ENCODE data around the gene INPP5A. TPM values are rescaled to one million over a fixed set of nuclear protein-coding genes. Genes with fewer than 3 reads are reported as not detected.

Gene INPP5A
- total RNA-seq, 1 experiment from 2014 or later = 16.6 TPM

DNA sequence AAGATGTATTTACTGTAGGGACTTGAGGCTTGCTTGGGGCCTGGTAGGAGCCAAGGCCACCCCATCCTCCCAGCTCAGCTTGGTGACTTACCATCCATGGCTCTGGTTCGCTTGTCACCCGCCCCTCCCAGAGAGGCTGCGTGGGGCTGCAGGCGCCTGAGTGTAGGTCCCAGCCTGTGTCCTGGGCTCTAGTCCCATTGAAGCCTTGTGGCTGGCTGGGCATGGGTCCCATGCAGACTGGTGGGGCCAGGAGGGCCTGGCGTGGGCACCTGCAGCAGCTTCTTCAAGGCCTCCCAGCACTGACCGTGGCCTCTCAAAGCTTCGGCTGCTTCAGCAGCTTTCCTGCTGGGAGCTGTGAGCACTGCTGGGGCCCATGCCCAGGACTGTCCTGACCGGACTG is 118.1 kb downstream of the INPP5A start:
- Mint-ChIP-seq H3K27ac (ENCODE audit: unreplicated experiment) (no peak overlapping the region), H3K4me3 (ENCODE audit: low read depth, unreplicated experiment) (no peak overlapping the region), H3K27me3 (ENCODE audit: unreplicated experiment) (no peaks in the 10 kb centered on the region), H3K36me3 (ENCODE audit: insufficient read depth, unreplicated experiment) (peaks cover 13% of the 10 kb centered on the region), H3K9me3 (ENCODE audit: low read depth, unreplicated experiment) (no peaks in the 10 kb centered on the region), H3K4me1 (ENCODE audit: low read depth, unreplicated experiment) (no peaks in the 10 kb centered on the region)
- CTCF ChIA-PET = no interaction called here
- DNase-seq = no peak
- no TSS peak for BruUV-seq (replicated peaks)
- TF ChIP-seq, protein P1, sequence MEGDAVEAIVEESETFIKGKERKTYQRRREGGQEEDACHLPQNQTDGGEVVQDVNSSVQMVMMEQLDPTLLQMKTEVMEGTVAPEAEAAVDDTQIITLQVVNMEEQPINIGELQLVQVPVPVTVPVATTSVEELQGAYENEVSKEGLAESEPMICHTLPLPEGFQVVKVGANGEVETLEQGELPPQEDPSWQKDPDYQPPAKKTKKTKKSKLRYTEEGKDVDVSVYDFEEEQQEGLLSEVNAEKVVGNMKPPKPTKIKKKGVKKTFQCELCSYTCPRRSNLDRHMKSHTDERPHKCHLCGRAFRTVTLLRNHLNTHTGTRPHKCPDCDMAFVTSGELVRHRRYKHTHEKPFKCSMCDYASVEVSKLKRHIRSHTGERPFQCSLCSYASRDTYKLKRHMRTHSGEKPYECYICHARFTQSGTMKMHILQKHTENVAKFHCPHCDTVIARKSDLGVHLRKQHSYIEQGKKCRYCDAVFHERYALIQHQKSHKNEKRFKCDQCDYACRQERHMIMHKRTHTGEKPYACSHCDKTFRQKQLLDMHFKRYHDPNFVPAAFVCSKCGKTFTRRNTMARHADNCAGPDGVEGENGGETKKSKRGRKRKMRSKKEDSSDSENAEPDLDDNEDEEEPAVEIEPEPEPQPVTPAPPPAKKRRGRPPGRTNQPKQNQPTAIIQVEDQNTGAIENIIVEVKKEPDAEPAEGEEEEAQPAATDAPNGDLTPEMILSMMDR (IDR thresholded peaks at IDR 0.05; ENCODE audit: unreplicated experiment) = no peak
- intact Hi-C loops (cut with micrococcal nuclease; ENCODE audit: unreplicated experiment) = loop anchor here (2.0 kb wide), 1 partner anchor 231 kb away; no protein-coding TSS in a partner anchor

DNA sequence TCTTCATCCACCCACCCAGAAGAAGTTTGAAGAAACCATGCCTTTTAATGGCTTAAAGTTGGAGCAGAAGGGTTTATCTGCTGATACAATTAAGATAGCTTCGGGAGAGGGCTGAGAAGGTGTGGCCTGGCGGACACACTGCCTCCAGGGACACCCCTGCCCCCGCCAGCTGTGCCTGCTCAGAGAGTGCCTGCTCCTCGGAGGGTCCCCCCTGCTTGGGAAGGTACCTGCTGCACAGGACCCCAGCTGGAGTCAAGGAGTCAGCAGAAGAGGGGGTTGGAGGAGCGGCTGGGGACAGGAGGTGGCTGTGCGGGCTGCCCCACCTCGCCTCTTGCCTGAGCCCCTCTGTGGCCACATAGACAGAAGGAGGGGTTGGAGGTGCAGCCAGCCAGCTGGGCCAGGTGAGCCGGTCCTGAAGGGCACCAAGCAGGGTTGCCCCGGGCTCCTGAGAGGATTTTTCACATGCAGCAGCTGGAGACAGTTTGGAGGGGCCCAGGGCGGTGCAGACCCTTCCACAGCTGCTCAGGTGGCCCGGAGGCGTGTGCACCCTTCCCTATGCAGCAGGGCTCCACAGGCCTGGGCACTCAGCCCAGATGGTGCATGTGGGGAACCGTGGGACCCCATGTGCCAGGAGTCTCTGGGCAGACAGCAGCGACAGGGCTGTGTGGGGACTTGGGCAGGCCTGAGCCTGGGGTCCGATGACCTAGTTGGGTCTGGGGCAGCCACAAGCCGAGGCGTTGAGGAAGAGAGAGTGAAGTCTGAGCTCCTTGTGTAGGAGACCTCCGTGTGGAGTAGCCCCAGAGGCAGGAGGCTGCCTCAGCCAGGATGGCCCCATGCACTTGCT is 118.9 kb downstream of the INPP5A start:
- H3K4me1 Mint-ChIP-seq (ENCODE audit: low read depth, unreplicated experiment) = no peaks in the 10 kb centered on the region
- BruUV-seq (replicated peaks) = no TSS peak
- no peak overlapping the region for H3K4me3 Mint-ChIP-seq (ENCODE audit: low read depth, unreplicated experiment)
- TF ChIP-seq, protein P1 (IDR thresholded peaks at IDR 0.05; ENCODE audit: unreplicated experiment) = no peak
- H3K27me3 Mint-ChIP-seq (ENCODE audit: unreplicated experiment) = no peaks in the 10 kb centered on the region
- no peak for DNase-seq
- CTCF ChIA-PET = no interaction called here
- no peaks in the 10 kb centered on the region for H3K9me3 Mint-ChIP-seq (ENCODE audit: low read depth, unreplicated experiment)
- no peak overlapping the region for H3K27ac Mint-ChIP-seq (ENCODE audit: unreplicated experiment)
- peaks cover 13% of the 10 kb centered on the region for H3K36me3 Mint-ChIP-seq (ENCODE audit: insufficient read depth, unreplicated experiment)
- intact Hi-C loops (cut with micrococcal nuclease; ENCODE audit: unreplicated experiment) = no loop called here

DNA sequence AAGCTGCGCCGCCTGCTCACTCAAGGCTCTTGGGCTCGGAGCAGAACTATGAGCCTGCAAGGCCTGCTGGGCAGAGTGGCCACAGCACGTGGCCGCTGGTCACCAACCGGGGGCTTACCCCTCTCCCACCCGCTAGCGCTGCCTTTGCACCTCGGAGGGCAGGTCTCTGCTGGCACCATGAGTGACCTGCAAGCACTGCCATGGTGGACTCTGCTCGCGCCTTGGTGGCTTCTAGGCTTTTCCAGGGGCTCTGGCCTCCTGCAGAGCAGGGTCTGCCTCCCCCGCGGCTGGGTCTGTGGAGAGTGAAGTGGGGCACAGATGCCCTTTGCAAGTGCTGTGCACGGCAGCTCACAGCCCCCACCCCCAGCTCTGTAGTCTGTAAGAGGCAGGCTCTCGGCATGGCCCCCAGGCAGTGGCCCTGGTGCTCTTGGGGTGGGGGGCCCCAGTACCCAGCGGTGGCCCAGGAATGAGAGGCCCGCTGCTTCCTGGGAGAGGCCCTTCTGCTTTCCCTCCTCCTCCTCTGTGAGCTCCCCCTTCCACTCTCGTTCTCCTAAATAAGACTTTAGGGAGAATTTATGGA is 119.6 kb downstream of the INPP5A start:
- Mint-ChIP-seq H3K27me3 (ENCODE audit: unreplicated experiment) (no peaks in the 10 kb centered on the region), H3K4me1 (ENCODE audit: low read depth, unreplicated experiment) (no peaks in the 10 kb centered on the region), H3K9me3 (ENCODE audit: low read depth, unreplicated experiment) (no peaks in the 10 kb centered on the region), H3K27ac (ENCODE audit: unreplicated experiment) (no peak overlapping the region), H3K4me3 (ENCODE audit: low read depth, unreplicated experiment) (no peak overlapping the region), H3K36me3 (ENCODE audit: insufficient read depth, unreplicated experiment) (peaks cover 13% of the 10 kb centered on the region)
- CTCF ChIA-PET = no interaction called here
- TF ChIP-seq, protein P1 (IDR thresholded peaks at IDR 0.05; ENCODE audit: unreplicated experiment) = no peak
- intact Hi-C loops (cut with micrococcal nuclease; ENCODE audit: unreplicated experiment) = no loop called here
- no TSS peak for BruUV-seq (replicated peaks)
- DNase-seq = no peak

DNA sequence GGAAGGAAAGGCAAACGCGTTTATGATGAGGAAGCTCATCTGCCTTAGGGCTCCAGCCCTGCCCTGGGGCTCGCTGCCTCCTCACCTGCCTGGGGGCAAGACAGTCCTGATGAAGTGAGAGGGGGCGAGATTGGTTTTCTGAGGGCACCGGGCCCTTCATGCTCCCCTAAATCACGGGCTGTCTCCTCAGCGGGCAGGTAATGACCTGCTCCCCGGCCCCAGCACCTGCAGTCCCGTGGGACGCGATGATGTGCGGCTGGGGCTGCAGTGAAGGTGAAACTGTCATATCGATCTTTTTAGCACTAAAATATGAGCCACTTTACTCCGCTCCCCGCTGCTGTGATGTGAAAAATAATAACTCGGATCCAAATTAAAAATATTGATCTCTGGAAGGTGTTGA is 120.2 kb downstream of the INPP5A start:
- Mint-ChIP-seq H3K36me3 (ENCODE audit: insufficient read depth, unreplicated experiment) (peaks cover 10% of the 10 kb centered on the region), H3K27ac (ENCODE audit: unreplicated experiment) (no peak overlapping the region), H3K9me3 (ENCODE audit: low read depth, unreplicated experiment) (no peaks in the 10 kb centered on the region), H3K4me1 (ENCODE audit: low read depth, unreplicated experiment) (no peaks in the 10 kb centered on the region), H3K4me3 (ENCODE audit: low read depth, unreplicated experiment) (no peak overlapping the region), H3K27me3 (ENCODE audit: unreplicated experiment) (no peaks in the 10 kb centered on the region)
- intact Hi-C loops (cut with micrococcal nuclease; ENCODE audit: unreplicated experiment) = no loop called here
- TF ChIP-seq, protein P1 (IDR thresholded peaks at IDR 0.05; ENCODE audit: unreplicated experiment) = no peak
- no peak for DNase-seq
- CTCF ChIA-PET = no interaction called here
- BruUV-seq (replicated peaks) = no TSS peak

Measured in Calu3 (cell line).